HG02610 (cell line): ENCODE results near the gene MCTP2.

Experiments used
- ATAC-seq: cut with Tn5 transposase; IDR thresholded peaks from one replicate; pipeline ENCODE4 v1.9.1; 2021; ENCODE audit warnings: mild to moderate bottlenecking, moderate library complexity; ENCODE audit not compliant: unreplicated experiment

The MCTP2 gene

GRCh38 chr15:94387442-94387841, 156.1 kb downstream of the MCTP2 start:
- ATAC-seq = no peak

DNA sequence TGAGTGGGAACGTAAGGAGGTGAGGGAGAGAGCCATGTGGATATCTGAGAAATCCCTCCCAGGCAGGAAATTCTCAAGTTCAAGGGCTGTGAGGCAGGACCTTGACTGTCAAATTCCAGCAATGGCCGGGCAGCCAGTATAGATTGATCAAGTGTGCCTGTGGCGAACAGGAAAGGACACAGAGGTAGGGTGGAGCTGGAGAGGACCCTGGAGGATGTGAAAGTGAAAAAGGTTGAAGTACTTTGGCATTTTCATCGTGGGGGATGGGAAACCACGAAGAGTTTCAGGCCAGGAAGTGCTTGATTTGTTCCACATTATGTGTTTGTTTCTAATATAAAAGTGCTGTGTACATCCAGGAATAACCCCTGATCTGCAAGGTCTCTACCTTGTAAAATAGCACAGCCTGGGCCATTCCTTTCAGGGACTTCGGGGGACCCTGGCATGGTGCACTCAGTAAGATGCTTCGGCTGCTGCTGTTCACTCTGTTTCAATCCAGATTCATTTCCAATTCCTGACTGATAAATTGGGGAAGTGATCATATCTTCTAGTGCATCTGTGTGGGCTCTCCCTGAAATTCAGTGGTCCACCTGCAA, 156.6 kb downstream of the MCTP2 start:
- peak; percentile 63 for ATAC-seq

DNA sequence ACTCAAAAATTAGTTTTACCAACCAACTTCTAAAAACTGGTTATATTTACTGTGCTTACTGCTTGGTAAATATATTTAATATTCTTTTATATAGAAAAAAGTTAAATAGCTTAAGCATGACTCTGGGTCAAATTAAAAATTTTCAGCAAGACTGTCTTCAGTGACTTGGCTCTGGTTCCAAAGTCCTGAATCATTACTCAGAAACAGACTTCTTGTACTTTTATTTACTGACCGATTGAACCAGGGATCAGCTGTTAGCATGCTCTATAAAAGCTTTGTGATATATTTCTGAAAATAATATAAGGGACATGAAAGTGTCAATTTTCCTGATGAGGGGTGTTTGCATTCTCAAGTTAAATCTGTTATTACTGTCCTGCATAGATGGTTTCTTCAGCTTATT, 164.3 kb downstream of the MCTP2 start:
- no peak for ATAC-seq

DNA sequence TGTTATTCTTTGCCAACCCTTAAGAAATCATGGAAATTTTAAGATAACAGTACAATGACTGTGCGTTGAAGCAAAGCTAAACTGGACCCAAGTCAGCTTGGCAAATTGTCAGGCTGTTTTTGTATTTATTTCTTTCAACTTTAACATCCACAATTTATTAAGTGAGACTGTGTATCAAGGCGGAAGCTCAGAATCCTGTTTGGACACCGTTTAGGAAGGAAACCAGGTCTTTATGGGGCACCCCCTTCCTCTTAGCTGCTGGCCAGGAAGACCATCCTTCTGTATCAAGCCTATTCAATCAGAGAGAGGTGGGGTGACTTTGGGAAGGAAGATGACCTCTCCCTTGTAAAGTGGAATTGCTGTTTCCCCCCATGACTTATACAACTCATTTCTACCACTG, 166.0 kb downstream of the MCTP2 start:
- ATAC-seq = no peak

GRCh38 chr15:94398001-94398400, 166.6 kb downstream of the MCTP2 start:
- no peak for ATAC-seq

DNA sequence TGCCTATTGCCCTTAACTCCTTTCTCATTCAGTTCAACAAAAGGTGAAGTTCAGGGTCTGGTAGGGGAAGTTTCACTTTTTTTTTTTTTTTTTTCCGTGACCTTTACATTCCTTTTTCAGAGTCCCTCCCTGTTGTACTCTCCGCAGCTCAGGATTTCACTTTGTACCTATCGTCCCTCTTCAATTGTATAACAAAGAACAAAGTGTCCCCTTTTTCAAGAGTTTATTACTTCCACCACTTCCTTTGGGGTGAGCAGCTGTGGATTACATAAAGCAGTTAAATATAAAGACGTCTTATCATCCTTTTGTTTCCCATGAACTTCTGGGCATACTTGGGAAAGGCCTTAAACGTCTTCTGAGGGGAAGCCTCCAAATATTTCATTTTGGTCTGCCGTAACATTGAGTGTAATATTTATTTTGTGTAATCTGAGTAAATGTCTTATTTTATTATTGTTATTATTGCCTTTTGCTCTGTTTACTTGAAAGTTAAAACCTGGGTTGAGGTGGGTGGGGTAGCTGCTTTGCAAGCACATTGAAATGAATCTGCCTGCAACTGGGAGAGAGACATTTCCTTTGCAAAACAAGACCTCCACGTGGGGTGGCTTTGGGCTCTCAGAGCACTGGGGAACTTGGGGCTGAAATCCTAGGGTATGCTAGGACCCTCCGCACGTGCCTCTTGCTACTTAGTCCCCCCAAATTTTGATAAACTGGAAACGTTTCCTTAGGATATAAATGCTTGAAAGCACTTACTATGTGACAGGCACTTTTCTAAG, 169.4 kb downstream of the MCTP2 start:
- ATAC-seq = no peak

- ATAC-seq = no peak
Observed at GRCh38 chr15:94403331-94403730, 172.0 kb downstream of the MCTP2 start.

DNA sequence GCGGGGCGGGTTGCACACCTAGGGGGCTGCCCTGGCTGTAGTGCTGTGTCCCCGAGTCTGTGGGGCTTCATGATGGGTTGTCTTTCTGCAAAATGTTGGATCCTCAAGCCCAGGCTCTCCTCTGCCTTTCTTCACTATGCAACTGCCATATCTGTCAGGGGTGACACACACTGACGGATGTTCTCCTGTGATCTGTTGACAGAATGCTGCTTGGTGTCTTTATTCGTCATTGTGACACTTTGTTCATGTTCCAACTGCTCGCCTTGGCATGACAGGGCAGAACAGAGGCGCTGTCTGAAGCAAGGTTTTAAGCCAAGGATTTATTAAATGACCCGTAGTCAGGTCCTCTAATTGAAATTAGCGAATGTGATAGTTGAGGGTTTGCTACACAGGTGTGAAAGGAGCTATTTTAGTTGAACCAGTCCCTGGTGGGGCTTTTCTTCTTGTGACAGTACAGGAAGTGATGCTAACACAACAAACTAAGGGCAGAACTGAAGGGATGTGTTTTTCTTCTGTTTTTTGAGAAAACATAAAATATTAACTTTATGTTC, 173.4 kb downstream of the MCTP2 start:
- ATAC-seq = no peak

- ATAC-seq = no peak
Observed at GRCh38 chr15:94411285-94411684, 179.9 kb downstream of the MCTP2 start.

DNA sequence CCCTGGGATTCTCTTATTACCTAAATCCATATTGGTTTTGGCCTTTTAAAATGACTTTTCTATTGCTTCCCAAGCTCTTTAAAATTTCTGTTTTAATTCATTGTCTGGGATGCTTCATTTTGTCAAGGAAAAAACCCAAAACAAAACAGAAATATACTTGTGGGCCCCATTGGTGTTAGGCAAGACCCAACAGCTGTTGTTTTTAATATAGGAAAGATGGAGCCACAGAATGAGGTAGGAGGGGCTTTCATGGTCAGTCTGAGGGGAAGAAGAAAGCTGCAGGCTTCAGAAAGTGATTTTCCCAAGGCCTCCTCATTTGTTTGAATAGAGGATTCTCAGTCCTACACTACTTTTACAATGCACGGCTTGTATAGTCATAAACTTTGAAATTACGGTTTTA, 180.5 kb downstream of the MCTP2 start:
- no peak for ATAC-seq

- peak; percentile 76 for ATAC-seq
Observed at GRCh38 chr15:94412979-94413746, 181.8 kb downstream of the MCTP2 start.

DNA sequence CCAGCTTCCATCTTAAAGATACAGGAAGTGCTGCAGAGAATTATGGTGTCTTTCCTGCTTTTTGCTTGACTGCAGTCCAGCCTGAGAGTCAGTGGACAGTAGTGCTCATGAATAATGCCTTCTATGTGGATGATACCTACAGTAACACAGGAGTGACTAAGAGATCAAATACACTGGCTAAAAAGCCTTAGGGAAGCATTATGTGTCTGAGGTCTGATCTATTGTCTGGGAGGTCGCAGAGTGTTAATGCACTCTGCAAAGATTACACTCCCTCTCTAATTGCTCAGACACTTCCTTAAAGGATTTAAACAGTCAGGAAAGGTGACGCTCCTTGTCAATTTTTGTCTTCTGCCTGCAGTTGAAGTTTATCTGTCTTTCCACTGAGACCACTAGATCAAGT, 183.6 kb downstream of the MCTP2 start:
- ATAC-seq = no peak

GRCh38 chr15:94416267-94416666, 184.9 kb downstream of the MCTP2 start:
- no peak for ATAC-seq

DNA sequence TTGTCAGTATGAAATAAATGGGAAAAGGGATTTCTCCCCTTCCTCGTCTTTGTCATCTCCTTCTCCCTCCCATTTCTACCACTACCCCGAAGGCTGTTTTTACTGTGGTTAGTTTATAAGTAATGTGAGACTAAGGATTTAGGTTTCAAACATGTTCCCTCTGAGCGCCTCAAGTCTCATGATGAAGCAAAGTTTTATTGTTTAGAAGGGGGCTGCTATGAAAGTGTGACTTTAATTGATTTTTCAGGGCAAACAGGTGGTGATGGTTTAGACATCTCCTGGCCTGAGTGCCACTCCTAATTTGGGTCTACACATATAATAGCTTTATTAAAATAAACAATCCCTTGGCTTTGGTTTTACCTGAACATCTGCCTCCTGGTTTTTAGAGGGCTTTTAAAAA, 185.5 kb downstream of the MCTP2 start:
- no peak for ATAC-seq

GRCh38 chr15:94417501-94418293, 186.3 kb downstream of the MCTP2 start:
- no peak for ATAC-seq

DNA sequence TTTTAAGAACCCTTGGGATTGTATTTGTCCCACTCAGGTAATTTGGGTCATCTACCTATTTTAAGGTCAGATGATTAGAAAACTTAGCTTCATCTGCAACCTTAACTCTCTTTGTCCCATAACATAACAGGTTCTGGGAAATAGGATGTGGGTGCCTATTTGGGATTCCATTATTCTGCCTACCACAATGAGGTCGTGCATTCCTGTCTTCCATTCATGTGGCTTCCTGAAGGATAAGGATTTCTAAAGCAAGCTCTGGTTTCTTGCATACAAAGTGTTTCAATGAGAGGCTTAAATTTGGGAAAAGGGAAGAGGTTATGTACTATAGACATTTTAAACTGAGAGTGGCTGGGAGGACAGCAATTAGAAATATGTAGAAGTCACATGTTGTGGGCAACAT, 190.3 kb downstream of the MCTP2 start:
- ATAC-seq = no peak

DNA sequence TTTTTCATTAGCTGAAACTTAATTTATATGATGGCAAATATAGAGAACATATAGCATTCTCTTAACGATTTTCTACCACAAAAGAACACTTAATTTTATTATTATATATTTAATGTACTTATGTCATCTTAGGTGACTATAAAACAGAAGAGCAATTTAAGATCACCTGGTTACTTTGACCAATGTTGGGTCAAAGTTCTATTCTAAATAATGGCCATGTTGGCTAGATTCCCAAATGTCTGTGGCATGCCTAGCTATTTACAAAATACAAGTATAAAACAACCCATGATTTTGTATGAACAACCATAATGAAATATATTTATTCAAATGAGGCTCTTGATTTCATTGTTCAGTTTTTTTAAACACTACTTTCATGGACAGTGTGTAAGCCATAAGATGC, 200.9 kb downstream of the MCTP2 start:
- ATAC-seq = no peak

DNA sequence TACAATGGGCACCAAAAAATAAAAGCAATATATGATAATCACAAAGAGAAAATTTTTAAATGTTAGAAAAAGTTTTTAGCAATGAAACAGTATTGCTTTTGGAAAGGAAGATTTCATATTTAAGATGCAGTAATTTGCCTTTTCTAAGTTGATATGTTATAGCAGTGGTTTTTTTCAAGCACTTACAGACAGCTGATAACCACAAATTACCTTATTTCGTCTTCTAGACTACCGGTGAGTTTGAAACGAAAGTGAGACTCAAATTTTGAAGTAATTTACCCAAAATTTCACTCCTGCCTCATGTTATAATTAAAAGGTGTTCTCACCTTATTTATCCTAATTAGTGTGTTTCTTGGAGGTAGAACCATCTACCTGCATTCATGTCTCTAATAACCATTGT, 207.8 kb downstream of the MCTP2 start:
- ATAC-seq = no peak

GRCh38 chr15:94441760-94442159, 210.4 kb downstream of the MCTP2 start:
- ATAC-seq = no peak

DNA sequence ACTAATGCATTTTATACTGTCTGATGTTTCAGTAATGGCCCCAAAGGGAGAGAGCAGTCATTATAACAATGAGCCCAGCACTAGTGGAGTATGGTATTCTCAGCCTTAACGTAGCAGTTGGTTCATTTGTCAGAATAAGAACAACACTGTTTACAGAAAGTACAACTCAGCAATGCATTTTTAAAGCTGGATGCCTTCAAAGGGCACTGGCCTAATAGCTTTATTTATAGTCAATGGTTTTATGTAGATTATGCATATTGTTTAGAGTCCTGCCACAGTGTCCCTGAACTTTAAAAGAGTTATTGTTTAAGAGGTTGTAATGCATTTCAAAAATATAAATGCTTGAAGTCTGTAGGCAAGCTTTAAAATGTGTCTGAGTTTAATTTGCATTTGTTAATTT, 211.1 kb downstream of the MCTP2 start:
- ATAC-seq = no peak

DNA sequence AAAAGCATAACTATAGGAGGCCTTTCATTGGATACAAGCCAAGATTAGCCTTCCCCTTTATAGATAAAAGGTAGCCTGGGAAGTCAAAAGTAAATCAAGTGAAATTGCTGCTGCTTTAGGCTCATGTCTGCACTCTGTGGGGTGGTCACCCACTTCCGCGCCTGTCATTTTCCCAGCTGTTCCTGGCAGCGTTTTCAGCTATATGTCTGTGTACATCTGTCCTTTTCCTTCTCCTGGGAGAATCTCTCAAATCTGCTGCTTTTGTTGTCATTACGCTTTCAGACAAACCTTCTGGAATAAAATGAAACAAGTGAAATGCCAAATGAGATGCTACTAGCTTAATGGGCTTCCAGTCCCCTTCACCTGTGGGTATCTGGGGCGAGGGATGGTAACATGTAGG, 211.8 kb downstream of the MCTP2 start:
- ATAC-seq = no peak
